ENCODE data around the gene MUC7. TPM values are rescaled to one million over a fixed set of nuclear protein-coding genes. Genes with fewer than 3 reads are reported as not detected.
"Not testable (repeated sequence)": the region's sequence is repeated elsewhere in the genome, so short reads cannot be mapped to it uniquely, and the experiment has no call there.

Gene MUC7
- total RNA-seq: not detected

DNA sequence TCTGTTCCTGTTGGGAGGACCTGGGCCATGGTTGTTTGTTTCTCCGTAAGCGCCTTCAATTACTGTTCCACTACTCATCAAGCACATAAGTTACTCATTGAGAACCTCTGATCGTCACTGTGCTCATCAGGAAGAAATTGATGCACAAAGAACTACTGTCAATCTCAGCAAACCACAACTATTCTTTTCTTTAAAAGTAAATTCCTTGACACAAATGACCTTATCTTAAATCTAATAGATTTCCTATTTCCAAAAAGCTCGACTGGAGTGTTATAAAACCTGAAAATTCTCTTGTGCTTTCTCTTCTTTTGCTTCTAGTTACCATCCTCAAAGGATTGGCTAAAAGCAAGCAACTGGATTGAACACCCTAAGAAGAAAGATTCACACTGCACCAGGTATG is at the start of gene MUC7:
MUC7 (plus strand) TSS at position 301 of the 400 bp plus-strand sequence. CDS start 1,825 bp downstream, outside the sequence.
- CTCF ChIA-PET: no interaction called here

GRCh38 chr4:70425306-70425705 is 46.7 kb upstream of the MUC7 start:
- ChIA-PET CTCF (no interaction called here), POLR2A (no interaction called here)
- Mint-ChIP-seq H3K4me1 (ENCODE audit: low read depth) (no peaks in the 10 kb centered on the region), H3K36me3 (no peaks in the 10 kb centered on the region), H3K9me3 (peaks cover 8% of the 10 kb centered on the region), H3K27ac (no peak overlapping the region), H3K4me3 (no peak overlapping the region), H3K27me3 (no peaks in the 10 kb centered on the region)
- no peak for DNase-seq
- intact Hi-C loops (cut with micrococcal nuclease): no loop called here

More for the DNA sequence above, at the start of gene MUC7:
- POLR2A ChIA-PET: no interaction called here
- intact Hi-C loops (cut with micrococcal nuclease): no loop called here
- Mint-ChIP-seq H3K4me3 (no peak within 1 kb of the TSS), H3K36me3 (no peaks in the 10 kb centered on the region), H3K27ac (no peak within 1 kb of the TSS), H3K27me3 (no peaks in the 10 kb centered on the region), H3K4me1 (ENCODE audit: low read depth) (no peaks in the 10 kb centered on the region), H3K9me3 (no peaks in the 10 kb centered on the region)
- DNase-seq: no peak

DNA sequence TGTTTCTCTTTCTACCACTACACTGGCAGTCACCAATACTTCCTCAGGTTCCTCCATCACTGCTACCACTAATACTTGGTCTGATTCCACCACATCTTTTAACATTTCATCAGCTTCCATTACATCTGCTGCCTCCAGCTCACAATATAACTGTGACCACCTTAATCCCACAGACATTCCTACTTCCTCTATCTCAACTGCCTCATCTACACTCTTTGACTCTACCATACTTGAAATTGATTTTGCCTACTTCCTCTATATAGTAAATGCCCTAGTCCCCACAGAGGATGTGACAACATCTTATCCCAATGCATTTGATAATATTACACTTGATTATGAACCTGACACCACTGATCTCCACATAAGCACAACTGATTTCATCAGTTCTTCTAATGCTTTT is 45.2 kb upstream of the MUC7 start:
- Mint-ChIP-seq H3K36me3 (no peaks in the 10 kb centered on the region), H3K4me1 (ENCODE audit: low read depth) (no peaks in the 10 kb centered on the region), H3K4me3 (no peak overlapping the region), H3K27me3 (no peaks in the 10 kb centered on the region), H3K27ac (no peak overlapping the region), H3K9me3 (peaks cover 8% of the 10 kb centered on the region)
- POLR2A ChIA-PET: no interaction called here
- CTCF ChIA-PET: no interaction called here
- DNase-seq: no peak
- intact Hi-C loops (cut with micrococcal nuclease): no loop called here

DNA sequence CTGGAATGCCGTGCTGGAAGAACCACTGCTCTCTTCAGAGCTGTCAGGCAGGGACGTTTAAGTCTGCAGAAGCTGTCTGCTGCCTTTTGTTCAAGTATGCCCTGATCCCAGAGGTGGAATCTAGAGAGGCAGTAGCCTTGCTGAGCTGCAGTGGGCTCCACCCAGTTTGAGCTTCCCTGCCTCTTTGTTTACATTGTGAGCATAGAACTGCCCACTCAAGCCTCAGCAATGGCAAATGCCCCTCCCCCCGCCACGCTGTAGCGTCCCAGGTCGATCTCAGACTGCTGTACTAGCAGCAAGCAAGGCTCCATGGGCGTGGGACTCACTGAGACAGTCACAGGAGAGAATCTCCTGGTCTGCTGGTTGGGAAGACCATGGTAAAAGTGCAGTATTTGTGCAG is 34.8 kb upstream of the MUC7 start:
- H3K27ac Mint-ChIP-seq: no peak overlapping the region
- no peak overlapping the region for H3K4me3 Mint-ChIP-seq
- intact Hi-C loops (cut with micrococcal nuclease): no loop called here
- H3K4me1 Mint-ChIP-seq (ENCODE audit: low read depth): no peaks in the 10 kb centered on the region
- peaks cover 2% of the 10 kb centered on the region for H3K27me3 Mint-ChIP-seq
- POLR2A ChIA-PET: no interaction called here
- CTCF ChIA-PET: no interaction called here
- peaks cover 2% of the 10 kb centered on the region for H3K9me3 Mint-ChIP-seq
- H3K36me3 Mint-ChIP-seq: no peaks in the 10 kb centered on the region
- no peak for DNase-seq

- H3K36me3 Mint-ChIP-seq: no peaks in the 10 kb centered on the region
- H3K27ac Mint-ChIP-seq: no peak overlapping the region
- ChIA-PET CTCF (no interaction called here), POLR2A (no interaction called here)
- intact Hi-C loops (cut with micrococcal nuclease): no loop called here
- peaks cover 2% of the 10 kb centered on the region for H3K27me3 Mint-ChIP-seq
- no peak for DNase-seq
- no peak overlapping the region for H3K4me3 Mint-ChIP-seq
- H3K9me3 Mint-ChIP-seq: no peaks in the 10 kb centered on the region
- no peaks in the 10 kb centered on the region for H3K4me1 Mint-ChIP-seq (ENCODE audit: low read depth)
Observed at GRCh38 chr4:70442474-70442873, 29.5 kb upstream of the MUC7 start.

GRCh38 chr4:70443329-70443728 is 28.7 kb upstream of the MUC7 start:
- Mint-ChIP-seq H3K4me1 (ENCODE audit: low read depth) (no peaks in the 10 kb centered on the region), H3K9me3 (no peaks in the 10 kb centered on the region), H3K27me3 (peaks cover 2% of the 10 kb centered on the region), H3K36me3 (no peaks in the 10 kb centered on the region), H3K27ac (no peak overlapping the region), H3K4me3 (no peak overlapping the region)
- intact Hi-C loops (cut with micrococcal nuclease): no loop called here
- CTCF ChIA-PET: no interaction called here
- no peak for DNase-seq
- POLR2A ChIA-PET: no interaction called here

GRCh38 chr4:70449220-70449619 is 22.8 kb upstream of the MUC7 start:
- Mint-ChIP-seq H3K27me3 (no peaks in the 10 kb centered on the region), H3K9me3 (no peaks in the 10 kb centered on the region), H3K4me3 (no peak overlapping the region), H3K4me1 (ENCODE audit: low read depth) (no peaks in the 10 kb centered on the region), H3K27ac (no peak overlapping the region), H3K36me3 (no peaks in the 10 kb centered on the region)
- CTCF ChIA-PET: no interaction called here
- intact Hi-C loops (cut with micrococcal nuclease): no loop called here
- DNase-seq: no peak
- POLR2A ChIA-PET: no interaction called here

DNA sequence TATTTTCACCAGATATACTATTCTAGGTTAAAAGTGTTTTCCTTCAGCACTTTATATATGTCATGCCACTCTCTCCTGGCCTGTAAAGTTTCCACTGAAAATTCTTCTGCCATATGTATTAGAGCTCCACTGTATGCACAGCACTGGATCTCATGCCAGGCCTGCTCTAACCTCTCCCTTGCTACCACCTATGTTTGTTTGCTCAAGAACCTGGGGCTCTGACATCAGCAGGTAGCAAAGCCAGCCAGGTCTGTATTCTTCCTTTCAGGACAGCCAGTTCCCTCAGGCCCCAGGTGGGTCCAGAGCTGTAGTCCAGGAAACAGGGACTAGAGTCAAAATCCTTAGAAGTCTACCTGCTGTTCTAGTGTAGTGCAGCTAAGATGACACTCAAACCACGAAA is 19.1 kb upstream of the MUC7 start:
- no peaks in the 10 kb centered on the region for H3K4me1 Mint-ChIP-seq (ENCODE audit: low read depth)
- intact Hi-C loops (cut with micrococcal nuclease): no loop called here
- no peaks in the 10 kb centered on the region for H3K9me3 Mint-ChIP-seq
- ChIA-PET CTCF (interaction anchor here (1.1 kb wide), 1 partner anchor 26 kb away, joined by 3 read pairs; no protein-coding TSS in a partner anchor), POLR2A (no interaction called here)
- H3K4me3 Mint-ChIP-seq: no peak overlapping the region
- H3K36me3 Mint-ChIP-seq: no peaks in the 10 kb centered on the region
- no peak overlapping the region for H3K27ac Mint-ChIP-seq
- H3K27me3 Mint-ChIP-seq: no peaks in the 10 kb centered on the region
- DNase-seq: no peak

DNA sequence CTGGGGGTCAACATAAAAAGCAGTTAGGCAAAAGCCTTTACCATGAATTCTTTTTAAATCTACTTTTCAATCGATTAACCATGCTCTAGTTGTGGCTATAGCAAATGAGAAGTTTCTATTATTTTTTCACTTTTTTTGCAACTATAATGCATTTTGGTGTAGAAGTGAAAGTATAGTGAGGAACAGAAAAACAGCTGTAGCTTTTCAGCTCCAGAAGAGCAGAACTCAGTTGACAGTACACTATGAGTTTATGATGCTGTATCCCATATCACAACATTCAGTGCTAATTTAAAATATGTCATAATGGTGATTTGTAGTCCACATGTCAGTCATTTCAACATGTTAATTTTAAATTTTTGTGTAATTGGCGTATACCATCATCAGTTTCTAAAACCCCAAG is 8.7 kb upstream of the MUC7 start:
- no peaks in the 10 kb centered on the region for H3K36me3 Mint-ChIP-seq
- POLR2A ChIA-PET: no interaction called here
- intact Hi-C loops (cut with micrococcal nuclease): no loop called here
- DNase-seq: no peak
- H3K27me3 Mint-ChIP-seq: peaks cover 5% of the 10 kb centered on the region
- CTCF ChIA-PET: no interaction called here
- H3K4me1 Mint-ChIP-seq (ENCODE audit: low read depth): no peaks in the 10 kb centered on the region
- no peaks in the 10 kb centered on the region for H3K9me3 Mint-ChIP-seq
- H3K27ac Mint-ChIP-seq: no peak overlapping the region
- no peak overlapping the region for H3K4me3 Mint-ChIP-seq

DNA sequence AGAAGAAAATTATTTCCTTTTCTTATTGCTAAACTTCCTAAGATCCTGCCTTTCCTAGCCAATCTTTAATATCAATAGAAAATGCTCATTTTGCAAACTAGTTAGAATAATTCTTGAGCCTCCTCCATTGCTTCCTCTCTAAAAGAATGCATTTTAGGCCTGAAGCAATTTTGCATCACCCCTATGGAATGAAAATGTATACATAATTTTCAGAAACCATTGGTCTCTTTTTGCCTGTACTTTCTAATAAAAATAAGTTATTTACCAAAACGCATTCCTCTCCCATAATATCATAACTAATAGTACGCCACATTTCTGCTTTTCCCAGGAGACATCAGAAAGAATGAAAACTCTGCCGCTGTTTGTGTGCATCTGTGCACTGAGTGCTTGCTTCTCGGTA is 1.7 kb downstream of the MUC7 start:
- H3K27ac Mint-ChIP-seq: no peak overlapping the region
- no peak overlapping the region for H3K4me3 Mint-ChIP-seq
- H3K36me3 Mint-ChIP-seq: no peaks in the 10 kb centered on the region
- intact Hi-C loops (cut with micrococcal nuclease): no loop called here
- CTCF ChIA-PET: no interaction called here
- no peaks in the 10 kb centered on the region for H3K4me1 Mint-ChIP-seq (ENCODE audit: low read depth)
- DNase-seq: no peak
- no peaks in the 10 kb centered on the region for H3K27me3 Mint-ChIP-seq
- POLR2A ChIA-PET: no interaction called here
- H3K9me3 Mint-ChIP-seq: no peaks in the 10 kb centered on the region

- Mint-ChIP-seq H3K9me3 (no peaks in the 10 kb centered on the region), H3K4me1 (ENCODE audit: low read depth) (no peaks in the 10 kb centered on the region), H3K36me3 (no peaks in the 10 kb centered on the region), H3K27ac (no peak overlapping the region), H3K27me3 (peaks cover 4% of the 10 kb centered on the region), H3K4me3 (no peak overlapping the region)
- DNase-seq: no peak
- ChIA-PET CTCF (interaction anchor here (1.3 kb wide), 1 partner anchor 18 kb away, joined by 3 read pairs; no protein-coding TSS in a partner anchor), POLR2A (no interaction called here)
- intact Hi-C loops (cut with micrococcal nuclease): no loop called here
Observed at GRCh38 chr4:70488748-70489147, 16.8 kb downstream of the MUC7 start.

- no peak for DNase-seq
- no peaks in the 10 kb centered on the region for H3K4me1 Mint-ChIP-seq (ENCODE audit: low read depth)
- CTCF ChIA-PET: interaction anchor here (0.6 kb wide), 1 partner anchor 1702 kb away, joined by 3 read pairs; no protein-coding TSS in a partner anchor
- no peak overlapping the region for H3K27ac Mint-ChIP-seq
- H3K9me3 Mint-ChIP-seq: no peaks in the 10 kb centered on the region
- H3K36me3 Mint-ChIP-seq: no peaks in the 10 kb centered on the region
- peaks cover 2% of the 10 kb centered on the region for H3K27me3 Mint-ChIP-seq
- POLR2A ChIA-PET: no interaction called here
- intact Hi-C loops (cut with micrococcal nuclease): no loop called here
- H3K4me3 Mint-ChIP-seq: no peak overlapping the region
Observed at GRCh38 chr4:70496231-70496630, 24.2 kb downstream of the MUC7 start.

DNA sequence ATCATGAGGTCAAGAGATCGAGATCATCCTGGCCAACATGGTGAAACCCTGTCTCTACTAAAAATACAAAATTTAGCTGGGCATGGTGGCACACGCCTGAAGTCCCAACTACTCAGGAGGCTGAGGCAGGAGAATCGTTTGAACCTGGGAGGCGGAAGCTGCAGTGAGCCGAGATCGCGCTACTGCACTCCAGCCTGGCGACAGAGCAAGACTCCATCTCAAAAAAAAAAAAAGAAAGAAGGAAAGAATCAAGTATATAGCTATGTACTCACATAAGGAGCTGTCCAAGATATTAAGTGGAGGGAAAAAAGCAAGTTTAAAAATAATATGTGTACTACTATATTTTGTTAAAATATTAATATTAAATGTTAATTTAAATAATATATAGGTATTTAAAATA is 29.8 kb downstream of the MUC7 start:
- POLR2A ChIA-PET; H3K4me1 Mint-ChIP-seq (ENCODE audit: low read depth); H3K27me3 Mint-ChIP-seq; H3K9me3 Mint-ChIP-seq; H3K36me3 Mint-ChIP-seq; intact Hi-C loops (cut with micrococcal nuclease); H3K4me3 Mint-ChIP-seq; DNase-seq; CTCF ChIA-PET; H3K27ac Mint-ChIP-seq: not testable (repeated sequence)

GRCh38 chr4:70504733-70505132 is 32.7 kb downstream of the MUC7 start:
- POLR2A ChIA-PET: no interaction called here
- no peaks in the 10 kb centered on the region for H3K4me1 Mint-ChIP-seq (ENCODE audit: low read depth)

More at GRCh38 chr4:70504733-70505132, 32.7 kb downstream of the MUC7 start:
- H3K4me3 Mint-ChIP-seq: no peak overlapping the region
- H3K27ac Mint-ChIP-seq: no peak overlapping the region
- no peak for DNase-seq
- no peaks in the 10 kb centered on the region for H3K9me3 Mint-ChIP-seq
- H3K36me3 Mint-ChIP-seq: no peaks in the 10 kb centered on the region
- CTCF ChIA-PET: interaction anchor here (1.6 to 2.4 kb wide), 2 partner anchors 13 to 814 kb away, joined by 4 to 6 read pairs; no protein-coding TSS in a partner anchor
- intact Hi-C loops (cut with micrococcal nuclease): loop anchor here (1.0 to 5.0 kb wide), 2 partner anchors 53 to 815 kb away; no protein-coding TSS in a partner anchor
- no peaks in the 10 kb centered on the region for H3K27me3 Mint-ChIP-seq

Data from activated CD4-positive, alpha-beta memory T cell treated with anti-CD3 and anti-CD28 coated beads for 36 hours (primary cell).